GM19372 (cell line): ENCODE data around the gene MPPED2.

Experiments used
- ATAC-seq: cut with Tn5 transposase; IDR thresholded peaks from one replicate; pipeline ENCODE4 v1.9.1; 2021; ENCODE audit warnings: mild to moderate bottlenecking, low read depth, moderate library complexity; ENCODE audit not compliant: unreplicated experiment

The MPPED2 gene

DNA sequence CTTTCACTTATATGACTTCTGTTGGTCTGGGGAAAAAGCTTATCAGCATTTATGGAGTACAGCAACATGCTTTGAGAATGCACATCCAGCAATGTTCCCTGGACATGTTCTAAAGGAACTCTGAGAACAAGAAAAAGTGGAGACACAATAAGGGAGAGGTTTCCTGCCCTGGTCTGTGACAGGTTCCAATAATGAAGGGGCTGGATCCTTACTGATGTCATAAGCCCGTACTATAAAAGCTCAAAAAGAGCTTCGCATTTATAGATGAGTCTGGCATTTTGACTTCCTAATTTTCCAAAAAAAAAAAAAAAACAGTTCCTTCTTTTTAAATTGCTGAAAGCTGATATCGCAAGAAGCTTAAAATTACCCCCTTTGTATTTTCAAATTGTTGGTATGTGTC is 129.1 kb downstream of the MPPED2 start:
- no peak for ATAC-seq

DNA sequence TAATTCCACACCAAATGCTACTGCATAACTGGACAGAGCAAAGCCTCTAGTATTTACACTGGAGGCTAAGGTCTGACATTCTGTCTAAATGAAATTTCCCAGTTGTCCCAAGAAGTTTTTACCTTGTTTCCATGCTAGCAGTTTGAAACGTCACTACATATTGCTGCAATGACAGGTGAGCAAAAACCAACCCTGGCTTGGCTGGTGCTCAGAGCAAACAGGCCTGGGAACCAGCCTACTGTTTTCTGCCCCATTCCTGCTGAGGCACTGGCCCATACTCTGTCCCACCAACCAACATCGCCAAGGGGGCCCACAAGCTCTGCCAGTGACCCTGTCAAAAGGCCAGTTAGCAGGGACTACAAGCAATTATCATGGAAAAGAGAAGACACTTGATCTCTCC is 131.1 kb downstream of the MPPED2 start:
- ATAC-seq: no peak

DNA sequence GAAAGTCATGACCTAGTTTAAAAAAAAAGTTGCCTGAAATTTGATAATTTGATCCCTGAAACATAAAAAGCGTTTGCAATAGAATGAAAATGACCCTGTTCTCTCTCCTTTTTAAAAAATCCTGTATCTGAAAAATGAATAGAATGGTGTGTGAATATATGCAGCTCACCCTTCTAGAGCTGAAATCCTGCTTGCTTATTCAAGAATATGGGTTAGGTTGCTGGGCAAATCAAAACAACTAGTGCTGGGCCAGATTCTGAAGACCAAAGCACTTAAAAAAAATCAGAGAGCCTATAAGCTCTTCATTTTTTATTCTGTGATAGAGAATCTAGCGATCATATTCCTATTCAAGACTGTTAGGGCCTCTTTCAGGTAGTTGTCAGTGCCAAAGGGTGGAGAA is 131.6 kb downstream of the MPPED2 start:
- ATAC-seq: no peak

DNA sequence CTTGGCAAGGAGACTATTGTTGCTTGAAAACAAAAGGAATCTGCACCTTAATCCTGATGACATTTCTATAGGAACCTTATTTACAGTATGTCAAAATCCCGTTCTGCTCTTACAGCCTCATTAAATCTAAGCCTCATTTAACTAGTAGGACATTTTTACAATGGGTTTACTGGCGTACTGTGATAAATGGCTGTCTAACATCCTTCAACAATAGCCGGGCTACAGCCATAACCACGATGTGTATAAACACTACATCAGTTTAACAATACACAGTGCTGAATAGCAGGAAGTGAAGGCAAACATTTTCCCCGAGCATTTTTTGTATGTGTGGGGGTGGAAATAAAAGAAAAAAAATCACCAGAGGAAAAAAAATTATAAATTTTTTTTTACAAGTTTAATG is 132.0 kb downstream of the MPPED2 start:
- no peak for ATAC-seq

DNA sequence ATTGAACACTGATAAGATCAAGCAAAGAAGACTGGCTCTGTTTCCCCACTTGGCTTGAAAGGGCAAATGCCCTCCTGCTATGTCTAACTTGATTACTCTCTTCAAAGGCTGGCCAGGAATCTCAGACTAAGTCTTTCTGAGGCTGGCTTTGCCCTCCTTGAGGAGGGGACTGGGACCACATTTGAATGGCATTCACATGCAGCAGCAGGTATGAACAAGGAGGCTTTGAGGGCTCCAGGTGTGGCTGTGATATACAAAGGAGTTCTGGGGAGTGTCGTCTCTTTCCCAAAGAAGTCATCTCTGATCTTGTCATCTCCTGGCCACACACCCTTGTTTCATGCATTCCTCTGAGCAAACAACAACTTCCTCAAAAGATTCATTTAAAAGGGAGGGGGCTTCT is 132.4 kb downstream of the MPPED2 start:
- no peak for ATAC-seq

DNA sequence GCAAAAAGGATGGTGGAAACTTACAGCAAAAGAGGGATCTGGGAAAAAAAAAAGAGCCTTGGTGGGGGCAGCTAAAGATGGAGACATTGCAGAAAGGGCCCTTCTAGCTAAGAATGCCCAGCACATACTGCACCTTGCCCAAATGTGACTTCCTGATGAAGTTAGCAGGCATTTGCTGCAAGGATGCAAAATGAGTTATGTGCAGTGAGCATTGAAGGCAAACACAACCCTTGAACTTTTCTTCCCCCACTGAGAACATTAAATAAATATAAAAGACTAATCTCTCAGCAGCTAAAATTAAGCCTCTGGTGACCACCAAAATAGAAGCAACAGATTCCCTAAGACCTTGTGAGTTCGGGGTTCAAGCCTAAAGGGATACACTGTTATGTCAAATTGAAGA is 133.3 kb downstream of the MPPED2 start:
- no peak for ATAC-seq

DNA sequence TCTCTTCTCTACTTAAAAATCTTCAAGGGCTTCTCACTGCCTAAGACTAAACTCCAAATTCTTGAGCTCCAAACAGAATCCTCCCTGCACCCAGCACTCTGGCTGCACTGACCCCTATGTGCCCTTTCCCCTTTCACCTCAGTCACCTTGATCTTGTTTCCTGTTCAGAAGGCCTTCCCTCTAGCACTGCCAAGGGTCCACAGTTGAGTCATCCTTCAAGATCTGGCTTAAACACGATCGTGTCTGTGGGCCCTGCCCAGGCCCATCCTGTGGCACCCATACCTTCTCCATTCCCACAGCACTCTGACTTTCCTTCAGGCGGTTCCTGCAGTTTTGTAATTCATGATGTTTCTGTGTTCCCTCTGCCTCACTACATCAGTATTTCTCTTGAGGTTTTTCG is 134.0 kb downstream of the MPPED2 start:
- no peak for ATAC-seq

DNA sequence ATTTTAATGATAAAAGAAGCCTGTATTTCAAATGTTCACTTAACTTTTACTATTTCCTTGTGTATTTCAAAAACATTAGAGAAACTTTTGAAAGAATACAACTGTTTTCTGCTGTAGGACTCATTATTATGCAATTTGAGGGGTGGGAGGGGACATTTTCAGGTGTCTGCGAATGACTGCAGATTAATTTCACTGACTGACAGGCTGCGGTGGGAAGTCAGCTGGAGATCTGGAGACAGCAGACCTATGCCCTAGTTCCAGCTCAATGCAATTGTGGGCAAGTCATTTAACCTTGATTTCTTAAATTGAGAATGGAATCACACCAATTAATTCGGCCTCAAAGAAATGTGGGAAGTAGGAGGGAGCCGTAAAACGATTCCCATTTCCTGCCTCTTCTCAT is 134.5 kb downstream of the MPPED2 start:
- ATAC-seq: no peak

DNA sequence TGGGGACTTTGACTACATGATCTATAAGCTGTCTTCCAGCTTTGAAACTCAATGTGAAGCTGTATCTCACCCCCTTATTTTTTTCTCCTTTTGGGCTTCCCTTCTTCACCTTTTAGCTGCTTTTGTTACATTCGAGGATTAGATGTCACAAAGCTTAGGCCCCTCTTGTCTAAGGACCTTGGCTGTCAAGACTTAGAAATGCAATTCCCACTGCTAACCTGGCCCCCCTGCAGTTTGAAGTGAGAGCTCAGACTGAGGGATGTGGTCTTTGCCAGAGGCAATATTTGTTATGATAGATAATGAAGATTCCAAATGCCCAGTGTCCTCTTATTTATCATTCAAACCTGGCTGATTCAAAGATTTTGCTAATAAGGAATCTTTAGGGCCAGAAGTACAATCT is 135.0 kb downstream of the MPPED2 start:
- ATAC-seq: no peak

DNA sequence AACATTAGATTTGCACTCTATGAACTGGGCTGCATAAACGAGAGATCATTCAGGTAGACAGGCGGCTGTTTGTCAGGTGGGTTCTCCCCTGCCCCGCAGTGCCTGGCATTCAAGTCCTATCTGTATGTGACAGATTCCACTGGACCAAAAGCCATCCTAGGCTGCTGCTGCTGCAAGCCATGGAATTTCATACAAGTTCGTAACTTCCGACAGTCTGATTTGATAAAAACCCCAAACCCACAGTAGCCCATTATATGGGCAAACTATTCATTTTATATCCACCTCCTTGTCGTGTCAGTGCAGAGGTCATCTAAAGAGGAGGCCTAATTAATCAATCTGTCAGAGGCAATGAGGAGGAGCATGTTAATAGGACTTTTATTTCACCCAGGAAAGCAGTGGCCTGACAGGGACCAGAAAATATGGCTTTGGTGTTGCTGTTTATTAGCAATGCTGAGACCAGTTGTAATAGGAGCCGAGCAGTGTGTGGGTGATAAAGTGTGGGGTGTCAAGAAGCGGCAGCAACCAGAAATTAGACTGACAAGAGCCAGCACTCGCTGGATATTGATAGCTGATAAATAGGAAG is 139.0 kb downstream of the MPPED2 start:
- ATAC-seq: no peak

DNA sequence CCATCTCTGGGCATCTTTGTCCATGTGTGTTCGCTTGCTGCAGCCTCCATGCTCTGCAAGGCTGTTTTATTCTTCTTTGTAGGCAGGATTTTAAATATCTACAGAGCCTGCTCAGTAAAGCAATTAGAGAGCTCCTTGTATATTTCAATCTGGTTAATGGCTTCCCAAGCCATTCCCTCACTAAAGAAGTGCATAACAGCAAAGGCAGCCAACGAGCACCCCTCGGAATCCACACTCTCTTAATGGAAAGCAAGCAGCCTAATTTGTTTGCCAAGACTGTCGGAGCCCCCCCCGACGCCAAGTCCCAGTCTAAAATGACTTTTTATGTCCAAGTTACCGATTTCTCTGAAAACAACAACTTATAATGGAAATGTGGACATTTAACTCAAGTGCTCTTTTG is 139.6 kb downstream of the MPPED2 start:
- no peak for ATAC-seq

DNA sequence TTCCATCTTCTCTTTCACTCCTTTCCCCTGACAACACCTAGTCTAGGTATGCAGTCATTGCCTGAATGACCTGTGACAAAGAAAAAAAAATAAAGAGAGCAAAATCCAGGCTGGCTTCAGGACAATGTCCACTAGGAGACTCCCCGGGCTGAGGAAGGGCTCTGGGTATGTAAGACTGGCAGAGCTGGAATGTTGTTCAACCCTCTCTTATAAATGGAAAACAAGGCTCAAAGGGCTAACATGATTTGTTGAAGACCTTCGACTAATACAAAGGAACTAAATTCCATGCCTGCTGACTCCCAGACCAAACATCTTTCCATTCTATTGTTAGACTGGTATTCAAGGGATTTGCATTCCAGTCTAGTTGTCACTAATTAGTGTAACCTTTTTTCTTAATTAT is 141.1 kb downstream of the MPPED2 start:
- no peak for ATAC-seq

DNA sequence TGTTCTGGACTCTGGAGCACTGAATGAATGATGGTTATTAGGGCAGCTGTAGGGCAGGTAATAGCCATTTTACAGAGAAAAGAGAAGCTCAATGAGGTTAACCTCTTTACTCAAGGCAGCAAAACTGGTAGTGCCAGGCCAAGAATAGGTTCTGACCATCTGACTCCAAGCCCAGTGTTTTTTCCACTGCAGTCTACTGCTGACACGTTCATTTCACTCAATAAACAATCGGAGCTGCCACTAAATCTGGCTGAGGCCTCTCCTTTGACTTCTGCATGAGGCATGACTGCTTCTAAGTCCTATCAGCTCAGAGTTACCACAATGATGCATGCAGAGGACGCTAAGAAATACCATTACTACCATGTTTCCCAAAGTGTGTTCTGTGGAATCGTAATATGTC is 145.6 kb downstream of the MPPED2 start:
- ATAC-seq: no peak

DNA sequence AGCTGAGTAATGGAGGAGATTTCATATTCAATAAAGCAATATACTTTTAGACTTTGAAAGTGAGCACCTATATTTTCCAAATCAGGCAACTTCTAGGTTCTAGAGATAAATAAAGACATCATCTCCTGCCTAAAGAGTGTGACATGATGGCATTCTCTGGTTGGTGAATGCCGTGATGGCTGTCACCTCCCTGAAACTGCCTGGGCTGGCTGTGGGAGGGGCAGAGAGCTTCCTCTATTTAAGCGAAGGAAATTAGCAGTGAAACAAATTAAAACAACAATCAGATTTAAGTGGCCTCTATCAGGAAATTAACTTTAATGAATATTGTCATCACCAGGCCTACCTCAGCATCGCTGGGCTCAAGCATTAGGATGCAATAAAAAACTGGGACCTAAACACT is 149.4 kb downstream of the MPPED2 start:
- ATAC-seq: no peak

DNA sequence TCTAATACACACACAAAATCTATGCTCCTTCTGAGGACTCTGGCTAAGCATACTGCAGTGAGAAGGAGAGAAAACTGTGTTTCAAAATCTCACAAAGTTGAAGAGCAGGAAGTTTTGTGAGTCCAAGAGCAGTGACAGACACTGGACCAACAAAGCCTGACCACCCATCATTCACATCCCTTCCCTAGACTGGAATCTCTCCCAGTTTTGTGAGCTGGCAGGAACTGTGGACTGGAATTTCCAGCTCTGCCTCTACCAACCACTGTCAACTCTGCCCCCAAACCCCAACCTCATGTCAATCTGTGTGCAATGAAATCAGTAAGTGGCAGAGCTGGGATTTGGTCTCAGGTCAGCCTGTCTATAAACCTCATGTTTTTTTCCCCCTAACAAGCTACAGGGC is 150.7 kb downstream of the MPPED2 start:
- no peak for ATAC-seq

DNA sequence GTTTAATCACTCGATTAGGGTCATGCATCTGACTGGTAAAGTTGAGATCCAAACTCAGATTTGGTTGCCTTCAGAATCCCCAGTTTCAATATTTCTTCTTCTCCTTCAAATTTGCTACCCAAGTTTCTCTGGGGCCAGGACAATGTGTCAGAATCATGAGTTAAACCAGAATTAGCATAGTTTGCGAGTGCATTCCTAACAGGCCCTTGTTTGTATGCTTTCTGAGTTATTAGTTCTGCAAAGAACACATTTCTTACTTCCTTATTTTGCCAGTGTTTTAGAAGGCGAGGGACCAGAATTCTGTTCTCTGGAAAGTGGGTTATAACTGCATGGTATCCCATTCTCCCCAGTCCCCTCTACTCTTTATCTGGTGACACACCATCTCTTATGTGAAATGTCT is 151.3 kb downstream of the MPPED2 start:
- no peak for ATAC-seq

DNA sequence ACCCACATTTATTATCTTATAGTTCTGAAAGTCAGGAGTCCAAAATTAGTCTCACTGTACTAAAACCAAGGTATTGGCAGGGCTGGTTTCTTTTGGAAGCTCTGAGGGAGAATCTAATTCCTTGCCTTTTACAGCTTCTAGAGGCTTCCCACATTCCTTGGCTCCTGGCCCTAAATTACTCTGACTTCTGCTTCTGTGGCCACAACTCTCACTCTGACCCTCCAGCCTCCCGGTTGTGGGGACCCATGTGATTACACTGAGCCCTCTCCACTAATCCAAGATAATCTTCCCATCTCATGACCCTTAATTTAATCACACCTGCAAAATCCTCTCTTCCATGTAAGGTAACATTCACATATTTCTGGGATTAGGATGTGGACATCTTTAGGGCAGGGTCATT is 152.3 kb downstream of the MPPED2 start:
- ATAC-seq: no peak

DNA sequence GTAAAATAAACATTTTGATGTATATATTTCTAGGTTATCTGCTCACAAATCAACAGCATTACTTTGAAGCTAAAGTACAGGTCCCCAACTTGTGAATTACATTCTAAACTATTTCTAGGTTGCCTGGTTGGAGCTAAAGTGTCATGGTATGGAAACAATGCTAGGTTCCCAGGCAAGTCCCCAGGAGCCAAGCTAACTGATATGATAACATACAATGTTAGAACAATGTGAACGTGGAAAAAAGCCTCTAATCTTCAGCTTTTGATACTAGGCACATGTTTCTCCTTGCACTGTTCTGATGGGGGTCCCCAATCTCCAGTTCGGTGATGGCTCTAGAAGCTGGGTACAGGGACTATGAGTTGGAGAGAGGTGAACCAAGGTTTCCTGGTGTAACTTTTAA is 153.4 kb downstream of the MPPED2 start:
- no peak for ATAC-seq

DNA sequence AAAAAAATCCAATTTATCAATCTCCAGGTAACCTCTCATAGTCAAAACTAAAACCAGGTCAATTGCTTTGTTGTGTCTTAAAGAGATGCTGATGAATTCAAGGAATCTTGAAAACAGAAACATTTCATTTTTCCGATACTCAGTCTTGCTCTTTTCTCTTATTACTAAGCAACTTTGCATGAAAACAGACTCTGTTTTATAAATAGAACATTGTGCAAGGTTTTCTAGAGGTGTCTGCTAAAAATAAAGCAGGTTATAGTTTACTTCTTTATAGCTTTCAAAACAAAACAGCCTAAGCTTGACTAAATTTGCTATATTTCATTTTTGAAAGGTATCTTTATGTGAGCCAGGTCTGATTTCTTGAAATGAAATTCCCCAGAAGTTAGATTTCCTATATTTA is 154.0 kb downstream of the MPPED2 start:
- no peak for ATAC-seq

DNA sequence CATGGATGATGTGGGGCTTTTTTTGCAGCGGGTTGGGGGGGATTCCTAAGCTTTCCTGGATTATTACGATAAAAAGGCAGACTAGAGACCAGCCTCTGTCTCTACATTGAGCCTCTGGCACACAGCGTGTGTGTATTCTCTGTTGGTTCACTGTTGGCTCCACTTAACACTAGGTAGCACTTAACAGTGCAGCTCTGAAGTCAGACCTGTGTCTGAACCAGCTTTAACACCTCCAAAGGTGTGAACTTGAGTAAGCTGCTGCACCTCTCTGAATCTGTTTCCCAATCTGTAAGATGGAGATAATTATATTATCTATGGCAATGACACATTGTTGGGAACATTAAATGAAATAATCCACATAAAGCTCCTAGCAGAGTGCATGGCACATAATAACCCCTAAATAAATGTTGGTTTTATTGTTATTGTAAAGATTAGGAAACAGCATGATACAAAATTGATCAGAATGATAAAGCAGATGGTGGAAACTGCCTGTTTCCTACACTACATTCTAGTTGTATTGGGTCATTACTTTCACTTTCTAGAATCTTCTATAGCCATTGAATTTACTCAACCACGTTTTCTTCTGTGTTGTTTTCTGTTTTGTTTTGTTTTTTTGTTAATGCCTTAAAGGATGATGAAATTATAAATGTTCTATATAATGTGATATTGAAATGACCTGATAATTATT is 154.9 kb downstream of the MPPED2 start:
- ATAC-seq: no peak

DNA sequence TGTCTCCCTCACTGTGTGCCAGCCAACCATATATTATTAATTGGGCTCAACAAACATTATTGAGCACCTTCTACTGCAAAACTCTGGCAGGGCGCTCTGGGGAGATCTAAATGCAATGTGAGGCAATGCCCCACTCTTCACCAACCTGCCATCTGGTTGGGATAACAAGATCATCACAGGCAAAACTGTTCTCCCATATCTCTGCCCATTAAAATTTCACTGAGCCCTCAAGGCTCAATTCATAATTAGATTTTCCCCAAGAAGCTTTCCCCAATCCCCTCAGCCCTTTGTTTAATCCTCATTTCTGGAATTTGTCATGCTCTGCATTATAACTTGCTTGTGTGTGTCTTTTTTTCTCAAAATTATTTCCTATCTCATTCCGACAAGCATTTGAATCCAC is 156.6 kb downstream of the MPPED2 start:
- ATAC-seq: no peak

DNA sequence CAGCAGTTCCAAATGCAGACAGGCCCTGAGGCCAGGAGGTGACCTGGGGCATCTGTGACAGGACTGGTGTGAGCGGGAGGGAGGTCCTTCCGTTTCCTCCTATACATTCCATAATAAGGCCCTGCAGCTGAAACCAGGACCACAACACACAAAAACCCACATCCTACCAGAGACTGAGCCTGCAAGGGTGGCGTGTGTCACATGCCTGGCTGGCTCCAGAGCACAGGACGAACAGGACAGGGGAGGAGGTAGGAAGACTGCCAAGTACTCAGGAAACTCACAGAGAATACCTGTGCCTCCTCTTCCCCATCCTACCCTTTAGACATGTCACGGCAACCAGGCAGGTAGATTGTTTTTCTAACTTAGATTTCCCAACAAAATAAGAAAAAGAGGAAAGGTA is 159.4 kb downstream of the MPPED2 start:
- no peak for ATAC-seq

DNA sequence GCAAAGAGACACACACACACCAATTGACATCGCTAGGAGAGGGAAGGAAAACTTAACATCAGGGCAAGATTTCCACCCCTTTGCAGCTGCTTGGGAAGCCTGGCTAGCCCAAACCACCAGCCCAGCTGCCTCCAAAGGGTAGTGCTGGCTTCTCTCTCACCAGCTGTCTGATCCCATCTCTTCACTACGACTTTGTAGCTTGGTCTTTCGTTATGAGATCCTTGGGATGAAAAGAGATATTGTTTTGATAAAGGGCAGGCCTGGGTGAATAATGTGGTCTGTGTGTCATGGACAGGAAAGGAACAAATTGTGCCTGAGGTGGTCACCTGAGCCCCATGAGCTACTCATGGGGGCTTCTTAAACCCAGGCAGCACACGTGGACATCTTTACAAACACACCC is 161.3 kb downstream of the MPPED2 start:
- ATAC-seq: no peak
